KOPT-K1 (cell line): ENCODE results near the gene PBX3.

Source experiments
- H3K27ac ChIP-seq: fragments of 200-600 bp; sonication (generic); 2 replicates; pipeline ENCODE4 v1.5.1; 2016; ENCODE audit warnings: antibody characterized with exemption, mild to moderate bottlenecking, low read depth, low read length; ENCODE audit not compliant: poor library complexity, severe bottlenecking
- H3K36me3 ChIP-seq: fragments of 200-600 bp; sonication (generic); 2 replicates; pipeline ENCODE4 v1.5.1; 2017; ENCODE audit warnings: antibody characterized with exemption, mild to moderate bottlenecking, low read length, moderate library complexity; ENCODE audit not compliant: insufficient read depth
- H3K9me3 ChIP-seq: fragments of 200-600 bp; sonication (generic); 2 replicates; pipeline ENCODE4 v1.5.1; 2017; ENCODE audit warnings: antibody characterized with exemption, low read length, mild to moderate bottlenecking; ENCODE audit not compliant: insufficient read depth, poor library complexity, severe bottlenecking

PBX3 gene

DNA sequence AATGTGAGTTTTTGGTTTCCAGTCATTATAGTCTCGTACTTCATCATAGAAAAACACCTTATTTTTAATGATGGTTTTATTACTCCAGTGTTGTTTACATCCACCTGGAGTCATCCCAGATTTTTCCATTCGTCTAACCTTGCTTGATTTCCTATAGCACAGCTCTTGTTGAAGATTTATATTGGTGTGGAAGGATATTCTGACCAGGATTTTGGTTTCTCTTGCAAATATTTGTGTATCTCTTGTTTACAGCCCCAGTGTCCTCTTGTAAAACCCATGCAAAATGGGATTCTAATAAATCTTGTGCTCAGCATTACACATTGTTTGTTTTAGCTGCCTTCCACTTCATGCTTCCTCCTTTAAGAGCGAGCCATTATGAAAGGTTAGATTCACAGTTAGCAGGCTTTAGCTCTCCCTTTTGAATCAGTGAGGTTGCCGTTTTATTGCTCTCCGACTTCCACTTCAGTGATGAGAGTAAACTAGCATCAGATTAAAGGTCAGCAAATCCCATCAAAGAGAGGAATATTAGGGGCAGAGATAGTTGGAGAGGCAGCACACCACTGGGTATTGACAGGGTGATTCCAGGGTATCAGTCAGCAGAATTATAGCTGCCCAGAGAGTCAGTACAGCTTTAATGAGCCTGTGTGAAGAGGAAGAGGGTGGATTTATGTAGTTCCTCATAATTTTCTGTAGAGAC, 157.1 kb downstream of the PBX3 start:
- no peak overlapping the region for H3K27ac ChIP-seq
- H3K36me3 ChIP-seq, result no peaks in the 10 kb centered on the region
- H3K9me3 ChIP-seq, result no peaks in the 10 kb centered on the region

DNA sequence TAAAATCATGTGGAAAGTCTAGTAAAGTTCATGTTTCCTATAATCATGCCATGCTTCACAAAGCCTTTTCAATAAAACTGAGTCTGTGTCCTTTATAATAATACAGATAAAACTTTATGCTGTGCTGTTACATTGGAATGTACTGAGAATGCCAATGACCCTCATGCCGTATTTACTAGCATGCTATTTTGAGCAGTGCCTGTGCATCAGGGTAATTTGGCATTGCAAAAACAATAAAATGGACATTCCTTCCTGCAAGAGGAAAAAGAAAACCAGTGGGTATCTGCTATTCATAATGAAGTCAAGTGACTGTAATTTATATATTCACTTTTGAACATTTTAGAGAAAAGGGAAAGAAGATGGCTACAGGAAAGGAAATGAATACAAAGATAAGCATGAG, 159.0 kb downstream of the PBX3 start:
- Histone ChIP-seq H3K9me3 (no peaks in the 10 kb centered on the region), H3K27ac (no peak overlapping the region), H3K36me3 (no peaks in the 10 kb centered on the region)

DNA sequence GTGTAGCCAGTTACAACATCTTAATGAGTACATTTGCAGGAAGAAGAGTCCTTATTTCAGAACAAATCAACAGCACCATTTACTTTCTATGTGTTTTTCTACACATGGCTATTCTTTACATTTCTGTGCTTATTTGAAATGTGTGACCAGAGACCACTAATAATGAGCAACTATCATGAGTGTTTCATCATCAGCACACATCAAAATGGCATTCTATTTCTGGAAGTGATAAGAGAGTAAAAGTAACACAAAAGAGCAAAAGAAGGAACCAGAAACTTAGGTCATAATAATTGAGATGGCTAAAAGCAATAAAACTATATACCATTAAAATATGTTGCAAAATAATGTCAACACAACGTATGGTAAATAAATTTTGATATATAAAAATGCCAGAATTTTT, 159.7 kb downstream of the PBX3 start:
- H3K9me3 ChIP-seq, result no peaks in the 10 kb centered on the region
- H3K36me3 ChIP-seq, result no peaks in the 10 kb centered on the region
- no peak overlapping the region for H3K27ac ChIP-seq

DNA sequence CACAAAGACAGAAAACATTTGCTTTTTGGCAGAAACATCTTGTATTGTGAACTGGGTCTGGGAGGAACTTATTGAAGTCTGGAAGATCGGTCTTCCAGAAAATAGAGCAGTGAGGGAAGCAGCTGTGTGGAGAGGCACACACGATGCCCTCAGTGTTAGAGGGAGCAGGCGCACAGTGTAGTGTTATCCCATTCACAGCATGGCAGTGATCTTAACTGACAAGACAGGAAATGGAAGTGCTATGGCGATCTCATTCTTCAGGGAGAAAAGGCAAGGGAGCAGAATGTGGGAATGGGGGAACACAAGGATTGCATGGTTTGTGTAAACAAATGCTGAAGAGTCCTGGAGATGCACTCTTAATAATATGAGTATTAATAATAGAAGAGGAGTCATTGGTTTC, 161.0 kb downstream of the PBX3 start:
- Histone ChIP-seq H3K36me3 (no peaks in the 10 kb centered on the region), H3K9me3 (no peaks in the 10 kb centered on the region), H3K27ac (no peak overlapping the region)

DNA sequence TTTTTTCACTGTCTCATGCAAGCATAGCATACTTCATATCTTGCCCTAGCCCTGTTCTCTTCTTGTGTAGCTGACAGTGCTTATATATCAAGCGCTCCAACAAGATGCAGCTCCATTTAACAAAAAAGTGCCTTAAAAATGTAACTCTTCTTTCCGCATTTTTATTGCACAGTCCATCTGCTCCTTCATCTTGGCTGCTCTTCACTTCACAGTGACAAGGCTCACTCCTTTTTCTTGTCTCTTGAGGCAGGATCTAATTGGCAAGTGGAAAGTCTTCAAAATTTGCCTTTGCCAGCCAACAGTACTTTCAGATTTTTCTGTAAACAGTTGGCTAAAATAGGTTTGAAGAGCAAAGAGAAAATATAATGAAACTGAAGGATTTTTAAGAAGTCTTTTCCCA, 161.8 kb downstream of the PBX3 start:
- Histone ChIP-seq H3K27ac (no peak overlapping the region), H3K9me3 (no peaks in the 10 kb centered on the region), H3K36me3 (no peaks in the 10 kb centered on the region)

DNA sequence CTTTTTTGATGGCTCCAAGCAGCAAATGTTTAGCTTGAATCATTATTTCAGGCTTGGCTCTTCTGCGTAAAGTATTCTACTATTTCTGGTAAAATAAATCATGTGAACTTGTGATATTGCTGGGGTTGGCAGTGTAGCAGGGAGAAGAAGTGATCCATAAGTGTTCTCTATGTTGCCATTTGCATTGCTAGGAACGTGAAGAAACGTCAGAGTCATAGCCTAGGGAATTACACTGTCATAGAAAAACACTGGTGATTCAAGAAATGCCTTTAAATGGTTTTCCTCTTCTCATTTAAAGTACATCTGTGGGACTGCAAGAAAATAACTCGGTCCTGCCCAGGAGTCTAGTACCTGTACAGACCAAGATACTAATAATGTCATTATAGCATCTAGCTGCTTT, 162.3 kb downstream of the PBX3 start:
- Histone ChIP-seq H3K27ac (no peak overlapping the region), H3K9me3 (no peaks in the 10 kb centered on the region), H3K36me3 (no peaks in the 10 kb centered on the region)

DNA sequence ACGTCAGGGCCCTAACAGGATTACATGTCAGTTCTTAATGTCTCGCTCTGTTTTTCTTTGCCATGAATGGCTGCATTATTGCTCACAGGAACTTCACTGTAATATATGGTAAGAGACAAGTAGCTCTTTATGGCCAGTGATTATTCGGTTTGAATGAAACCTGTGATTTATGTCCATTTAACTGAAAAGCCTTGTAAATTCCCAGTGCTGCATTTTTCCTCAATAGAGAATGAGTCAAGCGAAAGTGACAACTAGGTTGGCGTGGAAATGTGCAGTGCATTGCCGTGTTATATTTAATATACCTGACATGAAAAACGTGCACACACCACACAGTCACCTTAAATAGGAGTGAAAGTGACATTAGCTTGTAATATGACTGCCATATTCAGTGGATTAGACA, 163.1 kb downstream of the PBX3 start:
- Histone ChIP-seq H3K36me3 (no peaks in the 10 kb centered on the region), H3K9me3 (no peaks in the 10 kb centered on the region), H3K27ac (no peak overlapping the region)

DNA sequence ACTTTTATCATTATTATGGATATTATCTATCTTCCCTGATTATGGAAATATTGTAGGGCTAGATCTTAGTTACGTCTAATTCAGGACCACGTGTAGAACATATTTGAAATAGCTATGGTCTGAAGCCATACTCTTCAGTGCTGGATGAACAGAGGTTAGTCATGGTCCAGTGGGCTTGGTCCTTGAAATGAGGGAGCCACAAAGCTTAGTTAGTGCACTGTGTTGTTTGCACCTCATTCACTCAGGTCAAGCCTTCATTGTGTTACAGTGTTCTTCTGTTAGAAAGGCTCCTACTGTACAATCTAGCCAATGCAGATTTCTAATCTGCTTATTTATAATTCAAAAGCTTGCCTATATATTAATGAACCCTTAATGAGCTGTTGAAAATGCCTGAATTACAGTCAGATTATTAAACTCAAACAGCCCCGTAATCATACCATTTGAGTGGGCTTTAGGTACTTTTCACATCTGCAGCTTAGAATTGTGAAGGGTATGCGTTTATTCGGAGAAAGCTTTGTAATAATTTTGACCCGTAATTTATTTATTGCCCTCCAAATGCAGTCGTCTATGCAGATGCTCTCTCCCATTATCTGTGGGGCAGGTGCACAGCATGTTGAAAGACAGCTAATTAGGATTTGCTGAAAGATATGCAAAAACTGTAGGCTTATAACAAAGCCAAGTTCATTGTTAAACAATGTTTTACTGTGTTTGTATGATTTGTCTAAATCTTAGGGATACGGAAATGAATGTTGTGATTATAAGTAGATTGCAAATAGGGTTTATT, 164.9 kb downstream of the PBX3 start:
- Histone ChIP-seq H3K36me3 (no peaks in the 10 kb centered on the region), H3K9me3 (no peaks in the 10 kb centered on the region), H3K27ac (no peak overlapping the region)

DNA sequence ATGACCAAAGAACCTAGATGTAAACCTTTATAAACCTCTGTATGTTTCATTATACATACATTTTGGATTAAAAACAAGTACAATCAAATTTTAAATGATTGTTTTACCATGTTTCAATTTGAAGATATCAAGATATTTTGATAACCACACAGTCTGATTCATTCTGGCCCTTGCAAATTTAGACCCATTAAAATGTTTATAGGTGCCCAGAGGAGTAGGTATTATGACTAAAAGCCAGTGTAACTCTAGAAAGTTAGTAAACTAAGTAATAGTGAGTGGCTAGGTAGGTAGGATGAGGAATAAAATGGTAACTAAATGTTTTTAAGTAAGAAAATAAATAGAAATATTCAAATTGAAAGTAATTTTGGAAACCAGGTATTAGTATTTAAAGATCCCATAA, 165.5 kb downstream of the PBX3 start:
- Histone ChIP-seq H3K9me3 (no peaks in the 10 kb centered on the region), H3K27ac (no peak overlapping the region)

DNA sequence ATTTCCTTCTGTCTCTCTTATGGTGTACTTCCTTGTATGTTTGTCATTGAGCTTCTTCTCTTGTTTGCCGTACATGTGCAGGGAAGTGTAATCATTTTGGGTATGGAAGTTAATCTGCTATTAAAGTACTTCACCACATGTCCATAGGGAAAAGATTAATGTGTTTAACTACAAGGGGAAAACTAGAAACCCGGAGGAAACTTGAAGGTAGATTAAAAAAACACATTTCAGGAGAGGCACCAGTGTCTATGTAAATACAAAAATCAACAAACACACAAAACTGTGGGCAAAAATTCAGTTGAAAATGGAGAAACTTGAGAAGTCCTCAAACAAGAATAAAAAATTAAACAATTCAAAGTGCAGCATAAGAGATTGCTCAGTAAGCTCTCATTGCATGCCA, 166.4 kb downstream of the PBX3 start:
- no peaks in the 10 kb centered on the region for H3K9me3 ChIP-seq
- no peak overlapping the region for H3K27ac ChIP-seq
- no peaks in the 10 kb centered on the region for H3K36me3 ChIP-seq

More for the DNA sequence above, 165.5 kb downstream of the PBX3 start:
- H3K36me3 ChIP-seq, result no peaks in the 10 kb centered on the region

DNA sequence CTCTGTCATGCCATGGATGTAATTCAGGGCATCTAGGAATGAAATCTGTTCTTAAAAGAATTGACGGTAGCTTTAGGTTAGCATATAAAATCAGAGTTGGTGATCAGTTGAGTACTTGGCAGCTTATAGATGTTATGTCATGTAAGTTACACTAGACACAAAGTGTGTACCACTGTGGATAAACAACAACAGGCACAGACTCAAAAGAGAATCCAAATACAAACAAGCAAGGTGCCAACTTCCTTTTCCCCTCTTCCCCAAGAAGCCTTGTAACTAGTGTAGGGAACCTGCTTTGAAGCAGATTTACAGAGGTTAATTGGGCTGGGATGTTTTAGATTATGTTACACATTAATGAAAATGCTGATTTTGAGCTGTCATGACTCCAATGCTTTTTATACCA, 167.2 kb downstream of the PBX3 start:
- H3K27ac ChIP-seq, result no peak overlapping the region

DNA sequence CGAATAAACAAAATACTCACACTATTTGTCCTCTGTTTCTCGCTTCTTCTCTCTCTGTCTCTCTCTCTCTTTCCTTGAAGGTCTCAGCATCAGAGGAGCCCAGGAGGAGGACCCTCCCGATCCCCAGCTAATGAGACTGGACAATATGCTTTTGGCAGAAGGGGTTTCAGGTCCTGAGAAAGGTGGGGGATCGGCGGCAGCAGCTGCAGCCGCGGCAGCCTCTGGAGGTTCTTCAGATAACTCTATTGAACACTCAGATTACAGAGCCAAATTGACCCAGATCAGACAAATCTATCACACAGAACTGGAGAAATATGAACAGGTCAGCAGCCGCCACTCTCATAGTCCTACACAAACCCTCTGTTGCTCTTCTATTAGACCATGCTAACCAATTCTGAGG, 168.4 kb downstream of the PBX3 start:
- Histone ChIP-seq H3K36me3 (no peaks in the 10 kb centered on the region), H3K9me3 (no peaks in the 10 kb centered on the region), H3K27ac (no peak overlapping the region)

More for the DNA sequence above, 167.2 kb downstream of the PBX3 start:
- Histone ChIP-seq H3K36me3 (no peaks in the 10 kb centered on the region), H3K9me3 (no peaks in the 10 kb centered on the region)

DNA sequence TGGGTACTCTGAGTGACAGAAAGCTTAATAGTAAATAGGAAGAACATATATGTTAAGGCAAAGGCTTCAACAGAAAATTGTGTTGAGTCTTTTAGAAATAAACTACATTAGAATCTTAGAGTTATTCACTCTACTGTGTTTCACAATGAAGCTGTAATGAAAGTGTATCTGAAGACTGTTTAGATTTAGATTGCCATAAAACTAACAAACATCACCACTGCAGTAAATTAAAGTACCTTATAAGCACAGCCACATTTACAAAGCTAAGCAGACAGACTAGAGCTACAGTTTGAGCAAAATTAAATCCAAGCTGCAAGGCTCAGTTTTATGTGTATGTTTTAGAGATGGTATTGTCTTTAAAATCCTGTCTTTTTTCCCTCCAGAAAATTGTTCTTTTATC, 172.4 kb downstream of the PBX3 start:
- H3K9me3 ChIP-seq, result no peaks in the 10 kb centered on the region
- no peaks in the 10 kb centered on the region for H3K36me3 ChIP-seq
- no peak overlapping the region for H3K27ac ChIP-seq

DNA sequence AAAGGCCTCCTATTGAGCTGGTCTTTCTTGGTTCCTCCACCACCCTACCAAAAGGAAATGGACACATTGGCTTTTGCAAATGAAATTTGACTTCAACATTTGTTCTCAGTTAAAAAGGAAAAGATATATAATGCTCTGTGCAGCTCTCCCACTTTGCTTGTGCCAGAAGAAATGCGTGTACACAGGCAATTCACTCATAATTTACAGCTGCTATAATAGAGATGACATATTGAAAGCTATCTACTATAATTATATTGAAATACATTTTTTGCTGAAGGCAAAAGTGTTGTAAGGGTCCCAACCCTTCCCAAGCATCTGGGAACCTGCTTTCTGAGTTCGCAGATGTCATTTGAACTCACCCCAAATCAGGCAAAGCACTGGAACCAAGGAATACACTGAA, 173.2 kb downstream of the PBX3 start:
- Histone ChIP-seq H3K36me3 (no peaks in the 10 kb centered on the region), H3K9me3 (no peaks in the 10 kb centered on the region), H3K27ac (no peak overlapping the region)

DNA sequence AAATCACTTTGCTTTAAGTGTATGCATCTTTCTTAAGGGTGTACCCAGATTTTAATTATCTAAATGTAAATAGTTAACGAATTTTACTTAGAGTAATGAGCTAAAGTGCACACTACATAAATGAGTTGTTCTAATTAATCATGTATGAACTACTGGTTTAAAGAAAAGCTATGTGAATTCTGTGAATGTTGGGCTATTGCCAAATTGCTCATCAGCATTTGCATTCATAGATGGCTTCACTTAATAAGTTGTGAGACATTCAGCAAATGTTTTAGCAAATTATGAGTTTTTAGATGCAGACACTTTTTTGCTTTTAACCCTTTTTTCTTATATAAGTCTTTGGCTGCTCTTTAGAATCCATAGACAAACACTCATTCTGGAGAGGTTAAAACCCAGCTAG, 175.7 kb downstream of the PBX3 start:
- H3K9me3 ChIP-seq, result no peaks in the 10 kb centered on the region
- no peak overlapping the region for H3K27ac ChIP-seq
- H3K36me3 ChIP-seq, result no peaks in the 10 kb centered on the region

DNA sequence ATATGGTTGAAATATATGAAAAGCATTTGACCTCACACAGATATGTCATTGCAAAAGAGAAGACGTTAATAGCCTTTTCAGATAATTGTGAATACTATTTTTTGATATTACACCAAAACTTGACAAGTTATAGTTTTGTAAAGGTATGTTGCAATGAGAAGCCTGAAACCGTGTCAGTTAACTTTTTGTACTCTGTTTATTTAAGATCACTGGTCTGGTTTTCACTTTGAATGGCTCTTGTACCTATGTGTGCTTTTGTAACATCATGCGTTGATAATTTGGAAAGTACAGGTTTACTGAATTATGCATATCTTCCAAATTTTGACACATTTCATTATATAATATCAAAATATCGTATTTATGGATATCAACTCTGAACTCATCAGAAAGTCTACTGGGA, 177.2 kb downstream of the PBX3 start:
- Histone ChIP-seq H3K27ac (no peak overlapping the region), H3K36me3 (no peaks in the 10 kb centered on the region), H3K9me3 (no peaks in the 10 kb centered on the region)
